Endodermal cell (in vitro differentiated cells): ENCODE measurements around the gene MAL. TPM values are rescaled to one million over a fixed set of nuclear protein-coding genes. Genes with fewer than 3 reads are reported as not detected.

Experiments
- DNase-seq: peaks from one replicate; pipeline ENCODE4 v3.0.0-alpha.2; 2017
- H3K27ac ChIP-seq: 2 replicates; pipeline ENCODE4 v1.5.1; 2013; ENCODE audit warnings: mild to moderate bottlenecking, low read depth, low read length, moderate library complexity
- H3K27me3 ChIP-seq: 2 replicates; pipeline ENCODE4 v1.6.1; 2013; ENCODE audit warnings: mild to moderate bottlenecking, low read length, moderate library complexity; ENCODE audit not compliant: insufficient read depth, control insufficient read depth, poor library complexity, severe bottlenecking
- H3K36me3 ChIP-seq: 2 replicates; pipeline ENCODE4 v1.7.0; 2013; ENCODE audit warnings: mild to moderate bottlenecking, low read length, moderate library complexity; ENCODE audit not compliant: control insufficient read depth, insufficient read depth
- H3K4me1 ChIP-seq: one replicate; pipeline ENCODE4 v1.7.0; 2013; ENCODE audit warnings: low read length; ENCODE audit not compliant: control insufficient read depth, insufficient read depth
- H3K4me3 ChIP-seq: 2 replicates; pipeline ENCODE4 v1.5.1; 2013; ENCODE audit warnings: mild to moderate bottlenecking, low read length, moderate library complexity
- H3K9ac ChIP-seq: 2 replicates; pipeline ENCODE4 v1.6.1; 2013; ENCODE audit warnings: mild to moderate bottlenecking, low read length, moderate library complexity; ENCODE audit not compliant: poor library complexity, severe bottlenecking; ENCODE audit errors: extremely low read depth
- H3K9me3 ChIP-seq: 2 replicates; pipeline ENCODE4 v1.6.1; 2013; ENCODE audit warnings: mild to moderate bottlenecking, low read length, moderate library complexity; ENCODE audit not compliant: control insufficient read depth
- H3K27ac Mint-ChIP-seq: 2 replicates; pipeline ENCODE4 v1.8.0; 2020; ENCODE audit warnings: mixed read lengths
- H3K27me3 Mint-ChIP-seq: 2 replicates; pipeline ENCODE4 v1.8.0; 2021; ENCODE audit warnings: mild to moderate bottlenecking, mixed read lengths; ENCODE audit not compliant: insufficient read depth
- H3K36me3 Mint-ChIP-seq: 2 replicates; pipeline ENCODE4 v1.8.0; 2020; ENCODE audit warnings: low read depth, mixed read lengths
- H3K4me1 Mint-ChIP-seq: 2 replicates; pipeline ENCODE4 v1.8.0; 2020; ENCODE audit warnings: mixed read lengths
- H3K4me3 Mint-ChIP-seq: 2 replicates; pipeline ENCODE4 v1.8.0; 2020; ENCODE audit warnings: mild to moderate bottlenecking, moderate library complexity, mixed read lengths
- H3K9me3 Mint-ChIP-seq: 2 replicates; pipeline ENCODE4 v1.8.0; 2020; ENCODE audit warnings: mild to moderate bottlenecking, mixed read lengths
- WGBS, 2 experiments: methylation state at CpG; one replicate each; pipeline versions ENCODE4 v1.1.5 to v1.1.7; 2013; ENCODE audit warnings: missing lambda C conversion rate in 2 of 2, mixed read lengths in 1 of 2; ENCODE audit not compliant: insufficient coverage in 1 of 2, insufficient read length in 1 of 2; 5-methylcytosine and 5-hydroxymethylcytosine counted together
- total RNA-seq, 2 donors: library from RNA; stranded (reverse); fragmentation: NEBNext Ultra II Directional in 1 of 2; extraction: Animal tissue kit (Norgen Biotek cat#: 25700) in 1 of 2; gene quantifications; 2 replicates in 1 of 2; 3 replicates in 1 of 2; pipeline ENCODE4 v1.2.1, GENCODE V29; 2021
- TF ChIP-seq, protein P1 (sequence below): fragments of 200-600 bp; sonication (generic); conservative IDR thresholded peaks from 2 replicates; pipeline ENCODE4 v1.5.0; 2021; ENCODE audit warnings: antibody characterized with exemption, mild to moderate bottlenecking

MAL gene
- total RNA-seq, 2 donors from 2014 or later: not detected

- peak; percentile 28 for DNase-seq
- Histone ChIP-seq H3K36me3 (no peaks in the 10 kb centered on the region), H3K27me3 (no peaks in the 10 kb centered on the region), H3K27ac (no peak overlapping the region), H3K4me3 (no peak overlapping the region), H3K9me3 (no peaks in the 10 kb centered on the region), H3K4me1 (no peaks in the 10 kb centered on the region), H3K9ac (no peak overlapping the region)
- H3K4me1 Mint-ChIP-seq: no peaks in the 10 kb centered on the region
- 89 to 100% methylated on average over 2 to 9 of the region's 9 CpGs for WGBS, 2 experiments
- TF ChIP-seq, protein P1, sequence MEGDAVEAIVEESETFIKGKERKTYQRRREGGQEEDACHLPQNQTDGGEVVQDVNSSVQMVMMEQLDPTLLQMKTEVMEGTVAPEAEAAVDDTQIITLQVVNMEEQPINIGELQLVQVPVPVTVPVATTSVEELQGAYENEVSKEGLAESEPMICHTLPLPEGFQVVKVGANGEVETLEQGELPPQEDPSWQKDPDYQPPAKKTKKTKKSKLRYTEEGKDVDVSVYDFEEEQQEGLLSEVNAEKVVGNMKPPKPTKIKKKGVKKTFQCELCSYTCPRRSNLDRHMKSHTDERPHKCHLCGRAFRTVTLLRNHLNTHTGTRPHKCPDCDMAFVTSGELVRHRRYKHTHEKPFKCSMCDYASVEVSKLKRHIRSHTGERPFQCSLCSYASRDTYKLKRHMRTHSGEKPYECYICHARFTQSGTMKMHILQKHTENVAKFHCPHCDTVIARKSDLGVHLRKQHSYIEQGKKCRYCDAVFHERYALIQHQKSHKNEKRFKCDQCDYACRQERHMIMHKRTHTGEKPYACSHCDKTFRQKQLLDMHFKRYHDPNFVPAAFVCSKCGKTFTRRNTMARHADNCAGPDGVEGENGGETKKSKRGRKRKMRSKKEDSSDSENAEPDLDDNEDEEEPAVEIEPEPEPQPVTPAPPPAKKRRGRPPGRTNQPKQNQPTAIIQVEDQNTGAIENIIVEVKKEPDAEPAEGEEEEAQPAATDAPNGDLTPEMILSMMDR: no peak
- no peaks in the 10 kb centered on the region for H3K9me3 Mint-ChIP-seq
- H3K36me3 Mint-ChIP-seq: no peaks in the 10 kb centered on the region
- no peak overlapping the region for H3K27ac Mint-ChIP-seq
- H3K4me3 Mint-ChIP-seq: no peak overlapping the region
- H3K27me3 Mint-ChIP-seq: peaks cover 5% of the 10 kb centered on the region
Observed at GRCh38 chr2:95069465-95069864, 44.0 kb downstream of the MAL start.

- Mint-ChIP-seq H3K36me3 (no peaks in the 10 kb centered on the region), H3K27me3 (peaks cover 15% of the 10 kb centered on the region), H3K4me1 (no peaks in the 10 kb centered on the region), H3K27ac (no peak overlapping the region), H3K9me3 (no peaks in the 10 kb centered on the region), H3K4me3 (no peak overlapping the region)
- H3K9me3 ChIP-seq: no peaks in the 10 kb centered on the region
- no peak overlapping the region for H3K4me3 ChIP-seq
- TF ChIP-seq, protein P1: no peak
- H3K36me3 ChIP-seq: no peaks in the 10 kb centered on the region
- DNase-seq: peak; percentile 26
- no peak overlapping the region for H3K9ac ChIP-seq
- H3K4me1 ChIP-seq: no peaks in the 10 kb centered on the region
- no peaks in the 10 kb centered on the region for H3K27me3 ChIP-seq
- 88 to 89% methylated on average over 4 of the region's 4 CpGs for WGBS, 2 experiments
- no peak overlapping the region for H3K27ac ChIP-seq
Observed at GRCh38 chr2:95071856-95072255, 46.3 kb downstream of the MAL start.

DNA sequence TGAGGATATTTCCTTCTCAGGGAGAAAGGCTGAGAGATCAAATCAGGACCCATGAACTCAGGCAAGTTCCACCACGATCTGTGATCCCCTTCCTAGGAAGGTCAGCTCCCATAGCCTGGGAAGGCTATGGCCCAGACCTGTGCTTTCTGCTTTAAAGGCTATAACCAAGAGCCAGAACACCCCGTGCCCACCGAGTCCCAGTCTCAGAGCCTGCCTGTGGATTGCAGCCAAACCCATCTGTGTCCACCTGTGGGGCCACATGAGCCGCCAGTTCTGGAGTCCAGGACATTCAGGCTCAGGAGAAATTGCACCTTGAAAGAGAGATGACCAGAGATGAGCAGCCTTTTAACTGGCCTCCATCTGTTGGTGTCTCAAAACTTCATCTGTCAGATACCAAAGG is 46.9 kb downstream of the MAL start:
- Mint-ChIP-seq H3K27me3 (peaks cover 18% of the 10 kb centered on the region), H3K27ac (no peak overlapping the region), H3K9me3 (no peaks in the 10 kb centered on the region), H3K4me3 (no peak overlapping the region), H3K4me1 (peaks cover 2% of the 10 kb centered on the region), H3K36me3 (no peaks in the 10 kb centered on the region)
- H3K9me3 ChIP-seq: no peaks in the 10 kb centered on the region
- H3K27ac ChIP-seq: no peak overlapping the region
- no peaks in the 10 kb centered on the region for H3K4me1 ChIP-seq
- peak; percentile 15 for DNase-seq
- H3K9ac ChIP-seq: no peak overlapping the region
- no peaks in the 10 kb centered on the region for H3K36me3 ChIP-seq
- TF ChIP-seq, protein P1: no peak
- H3K4me3 ChIP-seq: no peak overlapping the region
- 81 to 90% methylated on average over 3 to 4 of the region's 4 CpGs for WGBS, 2 experiments
- H3K27me3 ChIP-seq: no peaks in the 10 kb centered on the region
